ENCODE results near the gene ZBTB12. TPM values are rescaled to one million over a fixed set of nuclear protein-coding genes. Genes with fewer than 3 reads are reported as not detected.
"Not testable (repeated sequence)": the region's sequence is repeated elsewhere in the genome, so short reads cannot be mapped to it uniquely, and the experiment has no call there.

The ZBTB12 gene
- total RNA-seq, 1 experiment from 2014 or later, result 1.2 TPM

GRCh38 chr6:31876357-31876756 is 25.5 kb downstream of the ZBTB12 start:
- no peak for DNase-seq (ENCODE audit: low read depth)

DNA sequence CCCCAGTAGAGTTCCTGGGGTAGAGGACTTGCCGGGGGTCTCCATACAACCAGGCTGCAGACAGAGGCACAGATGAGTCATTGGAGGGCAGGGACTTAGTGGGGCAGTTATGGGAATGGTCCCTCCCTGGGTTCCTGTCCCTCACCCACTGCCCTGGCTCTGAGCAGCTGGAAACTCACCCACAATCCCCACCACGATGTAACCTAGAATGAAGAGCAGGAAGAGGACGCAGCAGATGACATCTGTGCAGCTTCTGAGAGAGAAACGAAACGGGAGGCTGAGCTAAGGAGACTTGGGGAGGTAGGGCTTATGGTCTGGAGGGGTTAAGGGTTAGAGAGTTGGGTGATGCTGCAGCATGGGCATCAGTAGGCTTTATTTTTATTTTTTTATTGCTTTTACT is 26.0 kb downstream of the ZBTB12 start:
- DNase-seq (ENCODE audit: low read depth), result no peak

DNA sequence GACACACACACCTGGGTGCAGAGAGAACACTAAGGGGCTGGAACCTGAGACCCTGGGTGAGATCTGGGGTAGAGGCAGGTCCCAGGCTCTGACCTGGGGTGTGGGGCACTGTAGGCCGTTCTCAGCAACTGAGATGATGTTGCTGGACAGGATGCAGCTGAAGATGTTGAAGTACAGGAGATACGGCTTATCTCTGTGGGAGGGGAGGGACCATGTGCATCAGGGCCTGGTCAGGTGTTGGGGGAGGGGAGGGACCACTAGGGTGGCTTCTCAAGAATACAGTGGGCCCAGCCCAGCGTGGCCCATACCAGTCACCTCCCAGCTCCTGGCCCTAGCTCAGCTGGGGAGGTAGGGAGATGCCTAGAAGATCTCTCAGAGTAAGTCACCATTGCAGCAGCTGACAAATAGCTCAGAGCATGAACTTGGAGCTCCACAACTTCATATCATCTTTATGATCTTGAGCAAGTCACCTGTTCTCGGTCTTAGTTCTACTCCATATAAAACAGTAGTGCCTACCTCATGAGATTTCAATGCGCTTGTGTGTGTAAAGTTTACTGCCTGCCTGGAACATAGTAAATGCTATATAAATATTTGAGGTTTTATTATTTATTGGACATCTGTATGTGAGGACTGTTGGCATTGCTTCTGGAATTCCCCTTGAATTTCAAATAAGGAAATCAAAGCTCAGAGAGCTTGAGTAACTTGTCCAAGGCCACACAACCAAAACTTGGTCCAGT is 26.9 kb downstream of the ZBTB12 start:
- no peak for DNase-seq (ENCODE audit: low read depth)

- no peak for DNase-seq (ENCODE audit: low read depth)
Observed at GRCh38 chr6:31874084-31874670, 27.7 kb downstream of the ZBTB12 start.

DNA sequence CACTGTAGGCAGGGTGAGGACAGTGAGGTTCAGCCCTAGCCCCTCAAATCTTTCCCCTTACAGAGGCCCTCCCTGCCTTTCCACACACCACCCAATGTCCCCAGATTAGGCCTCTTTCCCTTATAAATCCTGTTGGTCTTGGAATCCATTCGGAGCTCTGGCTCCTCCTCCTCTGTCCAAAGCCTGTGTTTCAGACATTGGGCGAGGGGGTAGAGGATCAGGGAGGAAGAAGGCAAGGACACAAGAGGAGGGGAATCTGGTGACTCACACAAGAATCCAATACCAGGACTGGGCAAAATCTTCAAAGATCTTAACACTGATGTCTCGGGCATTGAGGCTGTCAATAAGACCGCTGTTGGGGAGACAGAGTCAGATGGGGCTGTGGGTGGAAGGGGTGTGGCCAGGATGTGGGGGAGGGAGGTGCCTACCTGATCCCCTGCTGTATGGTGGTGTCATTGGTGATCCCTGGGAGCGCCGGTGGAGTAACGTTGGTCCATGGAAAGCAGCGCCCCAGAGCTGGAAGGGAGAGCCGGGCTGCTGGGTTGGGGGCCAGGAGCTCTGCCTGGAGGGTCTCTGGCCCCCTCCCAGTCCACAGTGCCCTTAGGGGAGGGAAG is 30.7 kb downstream of the ZBTB12 start:
- DNase-seq (ENCODE audit: low read depth), result peak; percentile 26

DNA sequence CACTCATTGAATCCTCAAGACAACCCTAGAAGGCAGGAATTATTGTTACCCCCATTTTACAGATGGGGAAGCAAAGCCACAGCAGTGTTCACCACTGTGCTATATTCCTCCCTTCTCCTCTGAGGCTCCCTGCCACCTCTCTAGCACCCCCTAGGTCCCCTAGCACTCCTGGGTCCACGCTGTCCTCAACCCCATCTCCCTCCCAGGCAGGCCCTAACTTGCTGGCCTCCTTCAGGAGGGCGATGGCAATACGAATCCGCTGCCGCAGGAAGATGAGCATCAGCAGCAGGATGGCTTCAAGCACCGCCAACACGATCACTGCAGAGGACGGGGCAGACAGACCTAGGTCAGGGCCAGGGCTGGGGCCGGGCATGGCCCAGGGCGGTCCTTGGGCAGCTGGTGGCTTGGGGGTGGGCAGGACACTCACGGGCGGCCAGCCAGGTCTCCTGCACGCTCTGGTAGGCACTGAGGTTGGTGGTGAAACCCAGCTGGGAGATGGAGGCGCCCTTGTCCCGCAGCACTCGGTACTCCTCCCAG is 31.4 kb downstream of the ZBTB12 start:
- DNase-seq (ENCODE audit: low read depth), result no peak

- no peak for DNase-seq (ENCODE audit: low read depth)
Observed at GRCh38 chr6:31869343-31869742, 32.5 kb downstream of the ZBTB12 start.

DNA sequence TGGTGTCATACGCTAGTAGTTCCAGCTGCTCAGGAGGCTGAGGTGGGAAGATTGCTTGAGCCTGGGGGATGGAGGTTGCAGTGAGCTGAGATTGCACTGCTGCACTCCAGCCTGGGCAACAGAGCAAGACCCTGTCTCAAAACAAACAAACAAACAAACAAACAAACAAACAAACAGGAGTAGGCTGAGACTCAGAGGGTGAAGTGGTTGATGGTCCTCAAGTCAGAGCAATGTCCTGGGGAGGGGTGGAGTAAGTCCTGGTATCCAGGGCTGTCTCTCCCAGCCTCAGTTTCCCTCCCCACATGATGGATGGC is 33.3 kb downstream of the ZBTB12 start:
- not testable (repeated sequence) for DNase-seq (ENCODE audit: low read depth)

GRCh38 chr6:31865205-31866118 is 36.4 kb downstream of the ZBTB12 start:
- no peak for DNase-seq (ENCODE audit: low read depth)

DNA sequence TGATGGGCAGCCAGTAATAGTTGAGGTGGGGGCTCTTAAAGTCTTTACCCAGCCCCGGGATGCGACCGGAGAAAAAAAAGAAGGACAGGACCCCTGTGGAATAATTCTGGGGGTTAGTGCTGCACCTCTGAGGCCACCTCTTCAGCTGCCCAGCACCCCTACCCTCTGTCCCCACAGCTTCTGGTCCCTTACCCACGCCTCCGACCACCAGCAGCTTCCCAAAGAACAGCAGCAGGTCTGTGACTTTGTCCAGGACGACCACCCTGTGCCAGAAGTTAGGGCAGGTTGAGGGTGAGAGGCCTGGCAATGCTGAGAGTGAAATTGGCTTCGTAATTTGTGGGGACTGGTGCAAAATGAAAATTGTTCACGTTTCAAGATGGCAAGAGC is 37.1 kb downstream of the ZBTB12 start:
- no peak for DNase-seq (ENCODE audit: low read depth)

- DNase-seq (ENCODE audit: low read depth), result not testable (repeated sequence)
Observed at GRCh38 chr6:31864123-31864562, 37.7 kb downstream of the ZBTB12 start.

DNA sequence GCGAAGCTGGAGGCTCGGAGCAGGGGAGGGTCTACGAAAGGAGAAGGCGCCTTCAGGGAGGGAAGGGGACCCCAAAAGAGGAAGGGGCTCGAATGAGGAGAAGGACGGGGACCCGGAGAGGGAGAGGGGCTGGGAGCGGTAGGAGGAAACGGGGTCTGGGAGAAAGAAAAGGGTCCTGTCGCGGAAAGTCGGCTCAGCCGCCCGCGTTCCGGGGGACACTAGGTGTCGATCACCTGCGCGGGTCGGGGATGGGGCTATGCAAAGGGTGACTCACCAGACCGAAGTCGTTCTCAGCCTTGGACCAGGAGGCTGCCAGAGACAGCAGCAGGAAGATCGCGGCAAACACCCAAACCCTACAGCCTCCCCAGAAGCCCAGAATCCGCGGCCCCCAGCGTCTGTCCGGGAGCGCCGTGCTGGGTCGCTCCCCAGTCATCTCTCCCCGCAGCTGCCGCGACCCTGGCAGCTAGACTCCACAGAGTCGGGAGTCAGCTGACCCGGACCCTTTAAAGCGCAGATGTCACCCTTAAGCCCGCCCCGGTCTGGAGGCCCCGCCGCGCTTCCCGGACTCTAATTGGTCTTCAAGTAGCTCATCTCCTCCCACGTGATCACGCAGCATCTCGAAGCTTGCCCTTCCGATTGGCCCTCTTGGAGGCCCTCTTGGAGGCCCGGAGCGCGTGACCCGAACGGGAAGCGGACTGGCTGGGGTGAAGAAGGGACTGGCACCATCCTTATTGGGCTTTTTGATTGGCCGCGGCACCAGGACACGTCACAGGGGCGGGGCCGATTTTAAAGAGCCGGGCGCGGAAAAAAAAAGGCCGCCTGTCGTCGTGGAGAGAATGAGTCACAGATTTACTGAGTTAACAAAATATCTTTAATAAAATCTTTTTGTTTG is 39.3 kb downstream of the ZBTB12 start, which contains the start of gene NEU1:
Gene NEU1 (minus strand): TSS at position 478 of the 892 bp plus-strand sequence. CDS start 45 bp downstream, at position 433.
- peak; percentile 100 for DNase-seq (ENCODE audit: low read depth)

- no peak for DNase-seq (ENCODE audit: low read depth)
Observed at GRCh38 chr6:31861919-31862343, 40.0 kb downstream of the ZBTB12 start.

DNA sequence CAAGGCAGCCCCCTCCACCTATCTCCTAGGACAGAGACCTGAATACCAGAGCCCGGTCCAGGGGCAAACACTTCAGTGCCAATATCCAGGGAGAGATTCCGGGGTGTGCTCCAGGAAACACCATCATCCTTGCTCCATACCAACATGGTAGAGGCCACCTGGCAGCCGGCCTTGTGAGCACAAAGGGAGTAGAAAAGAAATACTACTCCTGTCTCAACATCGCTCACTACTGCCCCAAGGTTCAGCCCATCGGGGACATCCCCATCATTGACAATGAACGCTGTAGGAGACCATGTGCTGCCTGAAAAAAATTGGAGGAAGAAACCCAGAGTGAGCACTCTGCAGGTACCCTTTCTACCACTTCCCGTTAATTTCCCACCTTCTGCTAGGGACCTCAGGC is 40.7 kb downstream of the ZBTB12 start:
- DNase-seq (ENCODE audit: low read depth), result no peak

- no peak for DNase-seq (ENCODE audit: low read depth)
Observed at GRCh38 chr6:31860349-31860748, 41.5 kb downstream of the ZBTB12 start.

GRCh38 chr6:31859923-31860322 is 42.0 kb downstream of the ZBTB12 start:
- no peak for DNase-seq (ENCODE audit: low read depth)

- DNase-seq (ENCODE audit: low read depth), result no peak
Observed at GRCh38 chr6:31858707-31859106, 43.2 kb downstream of the ZBTB12 start.

DNA sequence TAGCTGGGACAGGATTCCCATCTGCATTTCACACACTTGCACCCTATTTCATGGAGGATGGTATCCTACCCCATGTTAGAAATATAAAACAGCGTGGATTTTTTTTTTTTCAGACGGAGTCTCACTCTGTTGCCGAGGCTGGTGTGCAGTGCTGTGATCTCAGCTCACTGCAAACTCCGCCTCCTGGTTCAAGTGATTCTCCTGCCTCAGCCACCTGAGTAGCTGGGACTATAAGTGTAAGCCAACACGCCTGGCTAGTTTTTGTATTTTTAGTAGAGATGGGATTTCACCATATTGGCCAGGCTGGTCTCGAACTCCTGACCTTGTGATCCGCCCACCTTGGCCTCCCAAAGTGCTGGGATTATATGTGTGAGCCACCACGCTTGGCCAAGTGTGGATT is 44.1 kb downstream of the ZBTB12 start:
- DNase-seq (ENCODE audit: low read depth), result not testable (repeated sequence)

- not testable (repeated sequence) for DNase-seq (ENCODE audit: low read depth)
Observed at GRCh38 chr6:31851980-31852718, 49.7 kb downstream of the ZBTB12 start.

DNA sequence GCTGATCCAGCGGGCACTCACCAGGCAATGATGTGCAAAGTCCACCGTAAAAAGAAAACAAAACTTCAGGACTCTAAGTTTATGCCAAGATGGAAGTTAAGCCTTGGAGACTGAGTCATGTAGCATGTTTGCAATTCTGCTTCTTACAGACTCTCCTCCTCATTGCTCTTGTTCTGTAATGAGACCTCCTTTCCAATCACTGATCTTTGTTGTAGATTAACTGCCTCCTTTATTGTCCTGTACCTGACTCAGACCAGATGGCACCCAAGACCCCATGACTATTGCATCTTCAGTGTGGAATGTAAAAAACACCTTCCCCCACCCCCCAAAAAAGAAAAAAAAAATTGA is 50.4 kb downstream of the ZBTB12 start:
- no peak for DNase-seq (ENCODE audit: low read depth)
